ENCODE data around the gene TRIM8. TPM values are rescaled to one million over a fixed set of nuclear protein-coding genes. Genes with fewer than 3 reads are reported as not detected.
A peak's percentile ranks its signal among the peaks of the same experiment; 100 is the strongest.

TRIM8 gene
- polyA plus RNA-seq, 3 donors, result 39.4 to 183 (median 41.4) TPM

- Histone ChIP-seq H3K4me3 (replicated peaks in 1 of 3; ENCODE audit: low read depth in 2 of 3, low read length in 3 of 3) (no peak overlapping the region), H3K4me2 (replicated peaks; ENCODE audit: extremely low read depth, low read length, poor library complexity, severe bottlenecking) (no peak overlapping the region), H3K27me3 (ENCODE audit: control insufficient read depth in 2 of 2, insufficient read depth in 2 of 2, low read length in 2 of 2) (no peaks in the 10 kb centered on the region), H2AFZ (ENCODE audit: insufficient read depth, low read depth, low read length, poor library complexity, severe bottlenecking) (no peak overlapping the region), H3K9me3 (replicated peaks in 1 of 2; ENCODE audit: control insufficient read depth in 1 of 2, insufficient read depth in 1 of 2, low read length in 2 of 2) (no peaks in the 10 kb centered on the region), H3K79me2 (ENCODE audit: insufficient read depth, low read length) (peaks cover 6% of the 10 kb centered on the region), H3K9ac (ENCODE audit: insufficient read depth, low read length, poor library complexity, severe bottlenecking) (no peak overlapping the region), H4K20me1 (ENCODE audit: insufficient read depth, low read length) (peaks cover 7% of the 10 kb centered on the region), H3K4me1 (ENCODE audit: control insufficient read depth in 1 of 2, insufficient read depth in 2 of 2, low read length in 2 of 2) (peaks cover 0 to 6% of the 10 kb centered on the region in 2 donors), H3K36me3 (replicated peaks in 1 of 2; ENCODE audit: control insufficient read depth in 1 of 2, insufficient read depth in 2 of 2, low read length in 2 of 2) (no peaks in the 10 kb centered on the region), H3K27ac (ENCODE audit: low read depth in 1 of 2, low read length in 2 of 2) (no peak overlapping the region)
- Mint-ChIP-seq H3K4me3 (no peak overlapping the region), H3K4me1 (peaks cover 8% of the 10 kb centered on the region), H3K27ac (no peak overlapping the region), H3K9me3 (peaks cover 0 to 2% (median 0%) of the 10 kb centered on the region in 7 donors), H3K36me3 (peaks cover 10 to 16% of the 10 kb centered on the region in 2 donors), H3K27me3 (ENCODE audit: low read depth in 3 of 3) (no peaks in the 10 kb centered on the region)
- intact Hi-C loops (cut with micrococcal nuclease), result no loop called here
- TF ChIP-seq, protein P1, sequence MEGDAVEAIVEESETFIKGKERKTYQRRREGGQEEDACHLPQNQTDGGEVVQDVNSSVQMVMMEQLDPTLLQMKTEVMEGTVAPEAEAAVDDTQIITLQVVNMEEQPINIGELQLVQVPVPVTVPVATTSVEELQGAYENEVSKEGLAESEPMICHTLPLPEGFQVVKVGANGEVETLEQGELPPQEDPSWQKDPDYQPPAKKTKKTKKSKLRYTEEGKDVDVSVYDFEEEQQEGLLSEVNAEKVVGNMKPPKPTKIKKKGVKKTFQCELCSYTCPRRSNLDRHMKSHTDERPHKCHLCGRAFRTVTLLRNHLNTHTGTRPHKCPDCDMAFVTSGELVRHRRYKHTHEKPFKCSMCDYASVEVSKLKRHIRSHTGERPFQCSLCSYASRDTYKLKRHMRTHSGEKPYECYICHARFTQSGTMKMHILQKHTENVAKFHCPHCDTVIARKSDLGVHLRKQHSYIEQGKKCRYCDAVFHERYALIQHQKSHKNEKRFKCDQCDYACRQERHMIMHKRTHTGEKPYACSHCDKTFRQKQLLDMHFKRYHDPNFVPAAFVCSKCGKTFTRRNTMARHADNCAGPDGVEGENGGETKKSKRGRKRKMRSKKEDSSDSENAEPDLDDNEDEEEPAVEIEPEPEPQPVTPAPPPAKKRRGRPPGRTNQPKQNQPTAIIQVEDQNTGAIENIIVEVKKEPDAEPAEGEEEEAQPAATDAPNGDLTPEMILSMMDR (IDR thresholded peaks at IDR 0.05), result no peak
- peak in 1 of 3 donors; percentile 16 for DNase-seq
- WGBS (ENCODE audit: insufficient coverage), result 0% methylated on average over 1 of the region's 2 CpGs
These were observed 61.3 kb downstream of the TRIM8 start for GRCh38 chr10:102705531-102705930.

Other genes with a start within 250 kb of the TRIM8 start
- gene NFKB2, start 248.8 kb upstream of the TRIM8 start, polyA plus RNA-seq, result 100 to 1,000 TPM in 1 of 3 donors, 10 to 100 TPM in 1, 1 to 10 TPM in 1; 6.8 to 111 (median 15.0) TPM
- gene PSD, start 225.7 kb upstream of the TRIM8 start, polyA plus RNA-seq, result 1 to 10 TPM in 2 of 3 donors, under 1 TPM in 1; 0.27 to 1.5 (median 1.1) TPM
- gene FBXL15, start 223.6 kb upstream of the TRIM8 start, polyA plus RNA-seq, result 10 to 100 TPM; 16.0 to 36.3 (median 25.5) TPM
- 10 to 100 TPM; 58.5 to 70.2 (median 66.7) TPM for gene CUEDC2, start 211.9 kb upstream of the TRIM8 start, polyA plus RNA-seq
- under 1 TPM in 1 of 3 donors, not detected in 2; 0.27 TPM for gene C10orf95, start 192.9 kb upstream of the TRIM8 start, polyA plus RNA-seq
- gene ACTR1A, start 141.8 kb upstream of the TRIM8 start, polyA plus RNA-seq, result 10 to 100 TPM; 72.7 to 79.4 (median 79.0) TPM
- 10 to 100 TPM in 1 of 3 donors, 1 to 10 TPM in 2; 3.2 to 10.0 (median 5.7) TPM for gene SUFU, start 140.5 kb upstream of the TRIM8 start, polyA plus RNA-seq
- 1 to 10 TPM; 2.8 to 6.3 (median 6.0) TPM for gene ARL3, start 69.9 kb downstream of the TRIM8 start, polyA plus RNA-seq
- gene SFXN2, start 70.2 kb downstream of the TRIM8 start, polyA plus RNA-seq, result 1 to 10 TPM; 1.3 to 2.0 (median 1.8) TPM
- gene WBP1L, start 99.5 kb downstream of the TRIM8 start, polyA plus RNA-seq, result 10 to 100 TPM; 24.8 to 43.0 (median 38.3) TPM
- gene CYP17A1, start 192.9 kb downstream of the TRIM8 start, polyA plus RNA-seq, result under 1 TPM in 1 of 3 donors, not detected in 2; 0.04 TPM
- gene BORCS7, start 209.8 kb downstream of the TRIM8 start, polyA plus RNA-seq, result 10 to 100 TPM; 28.4 to 51.9 (median 49.8) TPM
- under 1 TPM in 2 of 3 donors, not detected in 1; 0.09 to 0.45 TPM for gene AS3MT, start 225.0 kb downstream of the TRIM8 start, polyA plus RNA-seq